Femur (tissue), 1 donor: ENCODE measurements around the gene OTOS.

Source experiments
- DNase-seq: peaks from one replicate; pipeline ENCODE4 v3.0.0-alpha.2; 2017

The OTOS gene

DNA sequence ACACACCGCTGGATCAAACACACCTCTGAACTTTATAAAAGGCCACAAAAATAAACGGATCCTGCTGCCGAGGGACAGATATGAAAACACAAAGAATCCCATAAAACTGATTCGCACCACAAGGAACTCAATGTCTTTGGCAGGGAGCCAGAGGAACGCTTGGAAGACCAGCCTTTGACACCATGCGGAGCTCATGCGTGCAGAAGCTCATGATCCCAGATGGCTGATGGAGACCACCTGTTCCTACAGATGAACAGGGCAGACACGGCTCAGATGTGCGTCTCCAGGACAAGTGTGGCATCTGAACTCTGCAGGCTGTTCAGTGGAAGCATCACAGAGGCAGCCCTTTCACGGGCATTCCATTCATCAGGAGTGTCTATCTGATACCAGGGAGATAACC, 29.2 kb downstream of the OTOS start:
- DNase-seq = no peak

DNA sequence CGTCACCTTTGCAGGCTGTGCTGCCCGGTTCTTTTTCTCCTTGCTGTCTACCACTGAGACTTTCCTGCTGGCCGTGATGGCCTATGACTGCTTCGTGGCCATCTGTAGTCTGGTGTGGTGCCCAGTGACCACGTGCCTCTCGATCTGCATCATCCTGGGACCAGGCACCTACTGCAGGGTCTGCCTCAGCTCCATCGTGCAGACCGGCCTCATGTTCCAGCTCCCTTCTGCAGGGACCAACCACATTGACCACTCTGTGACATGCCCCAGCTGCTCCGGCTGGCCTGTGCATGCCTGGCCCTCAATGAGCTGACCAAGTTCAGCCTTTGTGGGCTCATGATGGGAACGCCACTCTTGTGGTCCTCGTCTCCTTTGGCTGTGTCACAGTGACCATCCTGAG, 31.1 kb downstream of the OTOS start:
- DNase-seq = no peak

DNA sequence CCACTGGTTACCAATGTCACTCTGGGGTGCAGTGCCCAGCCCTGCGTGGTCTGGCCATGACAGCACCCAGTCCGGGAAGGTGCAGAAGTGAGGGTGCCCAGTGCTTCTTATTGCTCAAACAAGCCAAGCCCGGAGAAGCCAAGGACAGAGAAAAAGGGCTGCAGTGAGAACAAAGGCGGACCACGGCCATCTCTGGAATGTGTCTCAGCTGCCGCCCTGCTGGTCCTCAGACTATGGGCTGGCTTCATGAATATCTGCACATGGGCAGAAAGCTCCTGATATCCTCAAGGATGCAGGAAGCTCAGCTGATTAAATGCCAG, 33.0 kb downstream of the OTOS start:
- no peak for DNase-seq

DNA sequence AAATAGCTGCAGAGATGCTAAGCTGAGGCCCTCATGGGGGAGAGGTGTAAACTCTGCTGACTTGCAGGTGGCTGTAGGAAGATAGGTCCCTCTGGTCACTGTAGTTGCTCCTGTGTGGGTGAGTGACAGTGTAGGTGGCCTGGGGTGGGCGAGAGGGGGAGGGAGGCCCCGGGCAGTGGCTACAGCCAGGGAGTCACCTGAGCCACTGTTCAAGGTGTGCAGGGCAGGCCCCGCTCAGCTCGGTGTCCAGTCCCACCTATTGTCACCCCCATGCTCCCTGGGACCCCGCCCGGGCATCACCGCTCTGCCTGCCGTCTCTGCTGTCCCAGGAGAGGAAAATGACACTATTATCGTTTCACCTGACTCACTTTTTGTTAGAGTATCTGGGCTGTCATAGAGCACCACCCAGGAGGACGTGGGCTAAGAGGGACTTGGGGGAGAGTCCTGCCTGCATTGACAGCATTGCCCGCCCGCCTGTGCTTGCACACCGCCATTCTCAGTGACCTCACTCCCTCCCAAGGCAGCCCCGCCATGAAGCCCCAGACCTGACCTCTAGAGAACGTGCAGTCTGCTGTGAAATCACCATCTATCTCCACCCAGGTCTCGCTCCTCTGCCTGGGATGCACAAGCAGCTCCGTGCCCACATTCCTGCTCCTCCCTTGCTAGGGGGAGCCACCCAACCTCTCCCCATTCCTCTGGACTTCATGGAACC, 33.5 kb downstream of the OTOS start:
- no peak for DNase-seq

DNA sequence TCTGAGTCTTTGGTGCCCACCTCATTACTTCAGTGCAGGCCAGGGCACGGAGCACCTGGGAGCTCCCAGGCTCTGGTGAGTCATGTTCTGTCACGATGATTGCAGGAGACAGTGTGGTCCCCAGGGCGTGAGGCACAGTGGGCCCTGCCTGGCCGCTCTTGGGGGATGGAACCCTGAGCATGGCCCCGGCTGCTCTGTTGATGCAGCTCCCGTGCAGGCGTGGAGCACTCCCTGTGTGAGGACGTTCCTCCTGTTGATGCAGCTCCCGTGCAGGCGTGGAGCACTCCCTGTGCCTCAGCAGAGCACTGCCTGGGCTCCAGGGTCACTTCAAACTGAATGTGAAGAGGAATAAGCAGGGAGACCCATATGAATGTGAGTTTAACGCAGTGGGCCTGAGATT, 34.5 kb downstream of the OTOS start:
- DNase-seq = no peak

DNA sequence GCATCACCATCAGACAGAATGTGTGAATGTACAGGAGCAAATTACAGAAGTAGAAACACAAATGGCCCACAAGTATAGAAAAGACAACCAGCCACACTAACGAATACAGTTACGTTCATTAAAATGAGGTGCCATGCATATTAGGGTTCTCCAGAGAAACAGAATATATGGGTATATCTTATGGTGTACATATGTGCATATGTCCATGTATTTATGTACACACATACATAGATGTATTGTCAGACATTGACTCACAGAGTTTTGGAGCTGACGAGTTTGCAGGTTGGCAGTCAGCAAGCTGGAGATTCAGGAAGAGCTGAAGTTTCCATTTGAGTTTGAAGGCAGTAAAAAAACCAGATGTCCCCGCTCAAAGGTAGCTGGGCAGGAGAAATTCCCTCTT, 37.3 kb downstream of the OTOS start:
- no peak for DNase-seq

DNA sequence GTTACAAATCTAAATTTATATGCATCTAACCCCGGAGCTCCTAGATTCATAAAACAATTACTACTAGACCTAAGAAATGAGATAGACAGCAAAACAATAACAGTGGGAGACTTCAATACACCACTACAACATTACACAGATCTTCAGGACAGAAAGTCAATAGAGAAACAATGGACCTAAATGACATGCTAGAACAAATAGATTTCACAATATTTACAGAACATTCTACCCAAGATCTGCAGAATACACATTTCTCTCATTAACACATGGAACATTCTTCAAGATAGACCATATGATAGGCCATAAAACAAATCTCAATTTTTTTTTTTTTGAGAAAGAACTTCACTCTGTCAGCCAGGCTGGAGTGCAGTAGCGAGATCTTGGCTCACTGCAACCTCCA, 42.1 kb downstream of the OTOS start:
- DNase-seq = no peak

DNA sequence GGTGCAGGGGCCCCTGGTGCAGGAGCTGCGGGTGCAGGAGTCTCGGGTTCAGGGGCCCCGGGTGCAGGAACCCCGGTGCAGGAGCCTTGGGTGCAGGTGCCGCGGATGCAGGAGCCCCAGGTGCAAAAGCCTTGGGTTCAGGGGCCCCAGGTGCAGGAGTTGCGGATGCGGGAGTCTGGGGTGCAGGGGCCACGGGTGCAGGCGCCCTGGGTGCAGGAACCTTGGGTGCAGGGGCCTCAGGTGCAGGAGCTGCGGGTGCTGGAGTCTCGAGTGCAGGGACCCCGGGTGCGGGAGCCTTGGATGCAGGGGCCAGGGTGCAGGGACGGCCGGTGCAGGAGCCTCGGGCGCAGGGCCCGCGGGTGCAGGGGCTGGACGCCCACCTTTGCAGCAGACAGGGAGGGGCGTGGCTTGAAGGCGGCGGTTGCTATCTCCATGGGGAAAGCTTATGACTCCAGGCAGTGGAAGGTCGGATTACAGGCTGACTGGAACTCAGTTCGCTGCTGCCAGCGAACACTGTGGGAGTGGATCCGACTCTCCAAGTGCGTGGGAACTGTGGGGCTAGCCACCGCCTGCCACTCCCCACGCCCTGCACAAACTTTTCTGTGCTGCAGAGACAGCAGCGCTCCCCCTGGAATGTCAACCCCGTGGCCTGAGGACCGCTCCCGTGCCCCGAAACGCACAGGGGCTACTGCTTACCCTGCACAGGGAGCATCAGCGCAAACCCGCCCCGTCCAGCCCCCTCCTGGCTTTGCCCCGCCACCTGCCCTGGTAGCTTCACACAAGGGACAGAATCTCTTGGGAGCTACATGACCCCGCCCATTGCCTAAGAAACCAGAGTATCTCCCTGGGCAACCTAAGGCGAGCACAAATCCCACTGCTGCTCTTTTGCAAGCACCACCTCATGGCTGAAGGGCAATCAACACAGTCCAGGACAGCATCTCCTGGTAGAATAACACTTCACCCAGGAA, 44.6 kb downstream of the OTOS start:
- DNase-seq = no peak

DNA sequence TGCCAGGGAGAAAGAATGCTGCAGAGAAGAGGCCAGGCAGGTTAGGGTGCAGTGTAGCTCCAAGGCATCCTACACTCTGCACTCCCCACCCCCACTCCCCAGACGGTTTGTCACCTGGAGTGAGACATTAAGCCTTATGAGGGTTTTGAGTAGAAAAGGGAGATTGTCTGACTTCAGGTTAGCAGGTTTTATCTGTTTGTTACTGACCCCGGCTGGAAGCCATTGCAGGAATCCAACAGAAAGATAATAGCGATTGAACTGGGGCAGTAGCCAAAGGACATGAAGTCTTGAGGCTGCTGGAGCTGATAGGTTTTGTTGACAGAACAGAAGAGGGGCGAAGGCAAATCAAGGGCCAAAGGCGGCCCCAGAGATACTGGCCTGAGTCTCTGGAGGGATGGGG, 51.2 kb downstream of the OTOS start:
- DNase-seq = no peak
